GM23248 (cell line): Measurements from ENCODE around the gene TMEM53.

ENCODE experiments used
- EZH2 ChIP-seq: fragments of 200-600 bp; sonication (generic); IDR thresholded peaks from 2 replicates; pipeline ENCODE4 v1.6.1; 2018; ENCODE audit warnings: antibody characterized with exemption, mild to moderate bottlenecking; ENCODE audit not compliant: insufficient read depth, poor library complexity, severe bottlenecking
- EZH2phosphoT487 ChIP-seq: fragments of 200-600 bp; sonication (generic); IDR thresholded peaks from 2 replicates; pipeline ENCODE4 v1.6.1; 2018; ENCODE audit warnings: antibody characterized with exemption, moderate library complexity, mild to moderate bottlenecking, low read depth; ENCODE audit not compliant: insufficient read depth

- TF ChIP-seq EZH2 (no peak), EZH2phosphoT487 (no peak)
Observed at GRCh38 chr1:44693900-44694299, 19.6 kb upstream of the TMEM53 start.
